Activated CD4-positive, alpha-beta T cell treated with anti-CD3 and anti-CD28 coated beads, Interleukin-2, amount 10 ng/mL, durations not matched to agents 7 days and 5 days (primary cell): ENCODE measurements around the gene SLC13A4. TPM values are rescaled to one million over a fixed set of nuclear protein-coding genes. Genes with fewer than 3 reads are reported as not detected.
"Not testable (repeated sequence)": the region's sequence is repeated elsewhere in the genome, so short reads cannot be mapped to it uniquely, and the experiment has no call there.

Source experiments
- CTCF ChIA-PET: fragments of 350-600 bp; sonication (Branson Sonifier 250); formaldehyde crosslinking; loops from one replicate; lab custom pipeline; 2021; ENCODE audit warnings: antibody characterized with exemption; lab: Charles Lee
- POLR2A ChIA-PET: fragments of 350-600 bp; sonication (Branson Sonifier 250); formaldehyde crosslinking; loops from one replicate; lab custom pipeline; 2021; ENCODE audit warnings: antibody characterized with exemption; lab: Charles Lee
- DNase-seq: peaks from one replicate; pipeline ENCODE4 v3.0.0-alpha.2; 2020
- H3K27ac Mint-ChIP-seq: one replicate; pipeline ENCODE4 v1.8.0; 2021; ENCODE audit warnings: mild to moderate bottlenecking, moderate library complexity, mixed read lengths
- H3K27me3 Mint-ChIP-seq: one replicate; pipeline ENCODE4 v1.8.0; 2021; ENCODE audit warnings: mixed read lengths
- H3K36me3 Mint-ChIP-seq: one replicate; pipeline ENCODE4 v1.8.0; 2021; ENCODE audit warnings: low read depth, mixed read lengths
- H3K4me1 Mint-ChIP-seq: one replicate; pipeline ENCODE4 v1.8.0; 2021; ENCODE audit warnings: mixed read lengths
- H3K4me3 Mint-ChIP-seq: one replicate; pipeline ENCODE4 v1.8.0; 2021; ENCODE audit warnings: mild to moderate bottlenecking, moderate library complexity, mixed read lengths
- H3K9me3 Mint-ChIP-seq: one replicate; pipeline ENCODE4 v1.8.0; 2021; ENCODE audit warnings: mixed read lengths
- total RNA-seq, 2 experiments: library from RNA; stranded (reverse); gene quantifications; one replicate each; pipeline ENCODE4 v1.2.3, GENCODE V29; 2021

The SLC13A4 gene
- total RNA-seq, result not detected

DNA sequence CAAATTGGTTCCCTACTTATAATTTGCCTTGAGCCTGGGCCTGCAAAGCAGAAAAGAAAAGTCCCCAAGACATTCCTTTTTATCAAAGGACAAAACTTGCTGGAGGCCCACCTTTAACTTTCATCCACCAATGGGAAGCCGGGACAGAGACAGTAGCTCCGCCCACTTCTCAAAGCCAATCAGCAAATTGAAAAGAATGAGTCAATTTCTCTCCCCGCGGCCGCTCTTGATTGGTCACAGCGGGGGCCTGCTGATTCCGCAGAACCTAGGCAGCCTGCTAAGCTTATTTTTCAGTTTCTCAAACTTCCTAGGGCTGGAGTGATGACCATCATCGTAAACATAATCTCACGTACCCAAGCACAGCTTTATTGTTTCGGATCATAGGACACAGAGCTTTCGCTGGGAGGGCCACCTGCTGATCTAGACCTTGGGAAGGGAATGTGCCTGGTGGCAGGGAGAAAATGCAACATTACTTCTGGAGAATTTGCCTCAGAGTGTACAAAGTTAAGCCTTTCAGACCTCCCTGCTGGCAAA, at the start of gene SLC13A4:
TSS of gene SLC13A4 (minus strand) at position 51 of the 534 bp plus-strand sequence. CDS start 690 bp downstream, outside the sequence.
- Mint-ChIP-seq H3K27me3 (peaks cover 6% of the 10 kb centered on the region), H3K9me3 (no peaks in the 10 kb centered on the region), H3K36me3 (no peaks in the 10 kb centered on the region), H3K4me3 (no peak within 1 kb of the TSS), H3K27ac (no peak within 1 kb of the TSS), H3K4me1 (no peaks in the 10 kb centered on the region)
- DNase-seq, result no peak
- ChIA-PET CTCF (no interaction called here), POLR2A (no interaction called here)

- POLR2A ChIA-PET, DNase-seq, H3K36me3 Mint-ChIP-seq, H3K9me3 Mint-ChIP-seq, H3K27ac Mint-ChIP-seq, H3K4me1 Mint-ChIP-seq, H3K4me3 Mint-ChIP-seq: not testable (repeated sequence)
- CTCF ChIA-PET, result interaction anchor here (0.9 kb wide), 1 partner anchor 16 kb away, joined by 3 read pairs; no protein-coding TSS in a partner anchor
- peaks cover 19% of the 10 kb centered on the region for H3K27me3 Mint-ChIP-seq
These were observed 47.9 kb upstream of the SLC13A4 start for GRCh38 chr7:135775915-135776314.

GRCh38 chr7:135775230-135775629, 47.2 kb upstream of the SLC13A4 start:
- Mint-ChIP-seq H3K36me3 (no peaks in the 10 kb centered on the region), H3K27me3 (peaks cover 17% of the 10 kb centered on the region), H3K9me3 (no peaks in the 10 kb centered on the region), H3K27ac (no peak overlapping the region), H3K4me3 (no peak overlapping the region), H3K4me1 (no peaks in the 10 kb centered on the region)
- ChIA-PET CTCF (no interaction called here), POLR2A (no interaction called here)
- no peak for DNase-seq

GRCh38 chr7:135774284-135774683, 46.3 kb upstream of the SLC13A4 start:
- CTCF ChIA-PET, result no interaction called here
- Mint-ChIP-seq H3K27me3 (peaks cover 17% of the 10 kb centered on the region), H3K4me1 (no peaks in the 10 kb centered on the region), H3K27ac (no peak overlapping the region), H3K9me3 (no peaks in the 10 kb centered on the region), H3K36me3 (no peaks in the 10 kb centered on the region), H3K4me3 (no peak overlapping the region)
- POLR2A ChIA-PET, result no interaction called here
- no peak for DNase-seq

DNA sequence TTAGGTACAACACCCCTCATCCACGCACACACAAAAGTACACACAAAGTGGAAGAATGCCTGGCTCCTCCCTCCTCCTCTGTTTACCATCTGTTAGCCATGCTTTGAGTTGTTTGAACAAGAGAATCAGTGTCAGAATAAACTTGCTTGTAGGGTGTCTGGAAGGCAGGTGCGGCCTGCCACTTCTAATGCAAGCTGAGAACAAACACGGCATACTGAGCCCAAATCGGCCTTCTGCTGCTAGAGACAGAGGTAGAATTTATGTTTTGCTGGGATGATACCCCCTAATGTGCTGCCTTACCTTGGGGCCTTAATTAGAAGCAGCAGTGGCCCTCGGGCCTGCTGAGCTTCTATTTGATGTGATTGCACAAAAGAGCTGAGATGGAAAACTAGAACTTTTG, 45.5 kb upstream of the SLC13A4 start:
- no peak overlapping the region for H3K4me3 Mint-ChIP-seq
- H3K4me1 Mint-ChIP-seq, result no peaks in the 10 kb centered on the region
- no peaks in the 10 kb centered on the region for H3K36me3 Mint-ChIP-seq
- ChIA-PET POLR2A (no interaction called here), CTCF (no interaction called here)
- no peaks in the 10 kb centered on the region for H3K9me3 Mint-ChIP-seq
- no peak for DNase-seq
- no peak overlapping the region for H3K27ac Mint-ChIP-seq
- peaks cover 10% of the 10 kb centered on the region for H3K27me3 Mint-ChIP-seq

DNA sequence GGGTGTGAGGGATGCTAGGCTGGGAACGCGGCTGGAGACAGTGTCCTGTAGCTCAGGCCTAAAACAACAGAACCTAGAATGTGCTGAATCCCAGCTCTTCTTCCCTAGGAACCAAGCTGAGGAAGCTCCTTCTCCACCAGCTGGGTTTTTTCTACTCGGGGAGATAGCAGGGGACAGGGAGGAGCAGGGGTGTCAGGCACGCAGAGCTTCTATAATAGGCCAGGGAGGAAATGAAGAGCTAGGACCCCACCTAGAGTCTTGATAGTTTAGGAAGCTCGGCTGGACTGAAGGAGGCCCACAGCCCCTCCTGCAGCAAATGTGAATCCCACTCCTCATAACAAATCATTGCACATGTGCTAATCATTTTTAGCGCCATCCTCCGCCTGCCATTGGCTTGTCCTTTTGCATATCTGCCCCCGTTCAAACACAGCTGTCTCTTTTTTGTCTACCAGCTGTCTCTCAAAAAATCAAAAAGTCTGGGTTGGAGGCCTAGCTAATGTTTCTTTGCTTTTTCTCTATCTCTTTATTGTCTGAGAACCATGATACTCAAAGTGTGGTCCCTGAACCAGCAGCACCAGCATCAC, 44.7 kb upstream of the SLC13A4 start:
- Mint-ChIP-seq H3K27me3 (peaks cover 6% of the 10 kb centered on the region), H3K9me3 (no peaks in the 10 kb centered on the region), H3K4me3 (no peak overlapping the region), H3K4me1 (no peaks in the 10 kb centered on the region), H3K36me3 (no peaks in the 10 kb centered on the region), H3K27ac (no peak overlapping the region)
- ChIA-PET POLR2A (no interaction called here), CTCF (no interaction called here)
- DNase-seq, result no peak

GRCh38 chr7:135771961-135772638, 44.1 kb upstream of the SLC13A4 start:
- peaks cover 4% of the 10 kb centered on the region for H3K27me3 Mint-ChIP-seq
- H3K4me1 Mint-ChIP-seq, result no peaks in the 10 kb centered on the region
- ChIA-PET POLR2A (no interaction called here), CTCF (no interaction called here)
- DNase-seq, result no peak
- H3K9me3 Mint-ChIP-seq, result no peaks in the 10 kb centered on the region
- no peak overlapping the region for H3K27ac Mint-ChIP-seq
- H3K36me3 Mint-ChIP-seq, result no peaks in the 10 kb centered on the region
- H3K4me3 Mint-ChIP-seq, result no peak overlapping the region

GRCh38 chr7:135771051-135771450, 43.1 kb upstream of the SLC13A4 start:
- no peak for DNase-seq
- CTCF ChIA-PET, result interaction anchor here (0.5 kb wide), 1 partner anchor 248 kb away, joined by 3 read pairs; no protein-coding TSS in a partner anchor
- H3K4me1 Mint-ChIP-seq, result no peaks in the 10 kb centered on the region
- H3K27ac Mint-ChIP-seq, result no peak overlapping the region
- no peaks in the 10 kb centered on the region for H3K9me3 Mint-ChIP-seq
- no peaks in the 10 kb centered on the region for H3K36me3 Mint-ChIP-seq
- POLR2A ChIA-PET, result no interaction called here
- peaks cover 7% of the 10 kb centered on the region for H3K27me3 Mint-ChIP-seq
- H3K4me3 Mint-ChIP-seq, result no peak overlapping the region

GRCh38 chr7:135770139-135770710, 42.2 kb upstream of the SLC13A4 start:
- POLR2A ChIA-PET, result no interaction called here
- peaks cover 11% of the 10 kb centered on the region for H3K27me3 Mint-ChIP-seq

DNA sequence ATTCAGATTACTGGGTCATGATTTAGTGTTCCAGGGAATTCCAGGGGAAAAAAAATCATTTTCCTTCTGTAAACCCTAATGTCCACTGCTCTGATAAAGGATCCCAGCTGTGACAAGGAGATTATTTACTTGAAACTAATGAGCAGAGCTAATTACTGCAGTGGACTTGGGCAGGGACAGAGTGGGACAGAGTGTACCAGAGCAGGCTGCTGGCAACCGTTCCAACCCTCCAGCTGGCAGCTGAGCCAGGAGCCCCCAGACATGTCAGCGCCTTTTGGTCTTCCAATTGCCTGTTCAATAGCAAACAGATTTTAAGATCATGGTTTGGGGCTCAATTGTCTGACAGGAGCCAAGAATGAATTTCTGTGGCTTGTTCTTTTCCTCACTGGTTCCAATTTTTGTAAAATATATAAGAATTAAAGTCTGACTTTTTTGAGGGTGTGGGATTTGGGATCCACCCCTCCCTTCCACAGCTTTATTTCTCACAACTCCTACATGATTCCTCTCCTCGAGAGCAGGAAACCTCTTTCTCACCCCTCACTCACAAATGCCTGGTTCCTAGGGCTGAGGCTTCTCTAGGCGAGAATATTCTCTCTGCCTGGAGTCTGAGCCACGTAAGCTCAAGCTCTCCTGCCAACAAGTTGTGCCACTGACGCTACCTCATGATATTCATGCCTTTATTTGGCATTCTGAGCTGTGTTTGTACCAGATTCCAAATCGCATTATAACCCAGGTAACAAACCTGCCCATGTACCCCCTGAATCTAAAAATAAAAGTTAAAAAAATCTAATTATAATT, 41.2 kb upstream of the SLC13A4 start:
- no peaks in the 10 kb centered on the region for H3K4me1 Mint-ChIP-seq
- ChIA-PET POLR2A (no interaction called here), CTCF (no interaction called here)
- peaks cover 16% of the 10 kb centered on the region for H3K27me3 Mint-ChIP-seq
- no peak overlapping the region for H3K4me3 Mint-ChIP-seq
- H3K36me3 Mint-ChIP-seq, result no peaks in the 10 kb centered on the region
- no peak for DNase-seq
- no peaks in the 10 kb centered on the region for H3K9me3 Mint-ChIP-seq
- H3K27ac Mint-ChIP-seq, result no peak overlapping the region

More at GRCh38 chr7:135770139-135770710, 42.2 kb upstream of the SLC13A4 start:
- no peak overlapping the region for H3K27ac Mint-ChIP-seq
- no peaks in the 10 kb centered on the region for H3K4me1 Mint-ChIP-seq
- CTCF ChIA-PET, result no interaction called here
- no peak overlapping the region for H3K4me3 Mint-ChIP-seq
- H3K9me3 Mint-ChIP-seq, result no peaks in the 10 kb centered on the region
- no peaks in the 10 kb centered on the region for H3K36me3 Mint-ChIP-seq
- no peak for DNase-seq

- Mint-ChIP-seq H3K27ac (no peak overlapping the region), H3K9me3 (no peaks in the 10 kb centered on the region), H3K4me3 (no peak overlapping the region), H3K27me3 (peaks cover 20% of the 10 kb centered on the region), H3K36me3 (no peaks in the 10 kb centered on the region), H3K4me1 (no peaks in the 10 kb centered on the region)
- POLR2A ChIA-PET, result no interaction called here
- DNase-seq, result no peak
- CTCF ChIA-PET, result no interaction called here
These were observed 40.5 kb upstream of the SLC13A4 start for GRCh38 chr7:135768467-135768866.

GRCh38 chr7:135768064-135768463, 40.1 kb upstream of the SLC13A4 start:
- ChIA-PET POLR2A (no interaction called here), CTCF (no interaction called here)
- Mint-ChIP-seq H3K9me3 (no peaks in the 10 kb centered on the region), H3K4me3 (no peak overlapping the region), H3K27ac (no peak overlapping the region), H3K36me3 (no peaks in the 10 kb centered on the region), H3K4me1 (no peaks in the 10 kb centered on the region), H3K27me3 (peaks cover 20% of the 10 kb centered on the region)
- DNase-seq, result no peak

GRCh38 chr7:135763261-135763660, 35.3 kb upstream of the SLC13A4 start:
- CTCF ChIA-PET, result no interaction called here
- H3K4me3 Mint-ChIP-seq, result no peak overlapping the region
- peaks cover 26% of the 10 kb centered on the region for H3K27me3 Mint-ChIP-seq
- POLR2A ChIA-PET, result no interaction called here
- H3K4me1 Mint-ChIP-seq, result no peaks in the 10 kb centered on the region
- no peaks in the 10 kb centered on the region for H3K9me3 Mint-ChIP-seq
- DNase-seq, result no peak
- no peaks in the 10 kb centered on the region for H3K36me3 Mint-ChIP-seq
- no peak overlapping the region for H3K27ac Mint-ChIP-seq
